Adrenal gland (tissue), 5 donors: ENCODE measurements around the gene PPFIA2.

Experiments used
- CTCF ChIP-seq, 6 experiments: fragments of 450-650 bp in 4 of 6; fragments of 200-600 bp in 2 of 6; sonication (generic) in 1 of 6; IDR thresholded peaks; 1 replicate in 5 of 6; 2 replicates in 1 of 6; pipeline versions ENCODE4 v1.5.1 to v1.8.0; 2016 to 2021; ENCODE audit warnings: antibody characterized with exemption in 6 of 6, mild to moderate bottlenecking in 2 of 6, moderate library complexity in 1 of 6
- POLR2A ChIP-seq, 2 donors: fragments of 450-650 bp; IDR thresholded peaks; one replicate each; pipeline ENCODE4 v1.6.1; 2017; ENCODE audit warnings: antibody characterized with exemption in 2 of 2, mild to moderate bottlenecking in 2 of 2, moderate library complexity in 1 of 2
- donor health status: DM: no; HTN: no; CAD: no.

GRCh38 chr12:81327425-81327824 lies 431.7 kb downstream of the PPFIA2 start:
- no peak for TF ChIP-seq CTCF (IDR thresholded peaks at IDR 0.05)
- TF ChIP-seq POLR2A (IDR thresholded peaks at IDR 0.05): no peak
